ENCODE data around the gene FGF14. TPM values are rescaled to one million over a fixed set of nuclear protein-coding genes. Genes with fewer than 3 reads are reported as not detected.

The FGF14 gene
- total RNA-seq, 1 experiment from 2014 or later, result 0.22 TPM

- no peak overlapping the region for H2BK15ac ChIP-seq (ENCODE audit: low read depth, low read length)
- H3K56ac ChIP-seq (ENCODE audit: insufficient read length, low read depth, low read length), result no peak overlapping the region
- no peaks in the 10 kb centered on the region for H3K9me3 ChIP-seq (ENCODE audit: control insufficient read depth, low read depth, low read length)
- TF ChIP-seq CTCF (conservative IDR thresholded peaks at IDR 0.05), result no peak
- H2AK5ac ChIP-seq (ENCODE audit: insufficient read length, low read length), result no peak overlapping the region
- H2BK120ac ChIP-seq (ENCODE audit: low read depth, low read length, poor library complexity, severe bottlenecking), result no peak overlapping the region
- no peak overlapping the region for H3K4me2 ChIP-seq (ENCODE audit: insufficient read depth, insufficient read length, low read length)
- no peak overlapping the region for H2BK12ac ChIP-seq (ENCODE audit: insufficient read length, low read depth, low read length)
- no peaks in the 10 kb centered on the region for H3K27me3 ChIP-seq (ENCODE audit: insufficient read depth, low read length)
- H4K5ac ChIP-seq (ENCODE audit: insufficient read length, low read depth, low read length), result no peak overlapping the region
- H3K4me3 Mint-ChIP-seq, result no peak overlapping the region
- no peaks in the 10 kb centered on the region for H3K27me3 Mint-ChIP-seq (ENCODE audit: low read depth)
- no peak overlapping the region for H3K18ac ChIP-seq (ENCODE audit: insufficient read length, low read depth, low read length)
- no peak overlapping the region for H3K14ac ChIP-seq (ENCODE audit: insufficient read depth, low read length)
- peaks cover 0 to 2% of the 10 kb centered on the region in 2 experiments; a peak in 2 of 5 replicates for H3K9me3 Mint-ChIP-seq
- no peak overlapping the region for H3K23ac ChIP-seq (ENCODE audit: insufficient read length, low read depth, low read length)
- no peaks in the 10 kb centered on the region for H3K4me1 Mint-ChIP-seq
- H3K27ac Mint-ChIP-seq, result no peak overlapping the region
- H4K20me1 ChIP-seq (ENCODE audit: control insufficient read depth, insufficient read depth, insufficient read length), result no peaks in the 10 kb centered on the region
- no peak overlapping the region for H2BK5ac ChIP-seq (ENCODE audit: insufficient read length, low read length)
- no peak overlapping the region for H4K8ac ChIP-seq (replicated peaks; ENCODE audit: insufficient read length, low read depth, low read length)
- H3K4me1 ChIP-seq (ENCODE audit: insufficient read depth, low read length), result no peaks in the 10 kb centered on the region
- H2BK20ac ChIP-seq (ENCODE audit: low read depth, low read length, poor library complexity, severe bottlenecking), result no peak overlapping the region
- H3K79me1 ChIP-seq (ENCODE audit: insufficient read depth, low read depth, low read length, poor library complexity, severe bottlenecking), result no peaks in the 10 kb centered on the region
- DNase-seq, result no peak
- no CpG with 5 or more reads among the region's 4 CpGs for WGBS (ENCODE audit: extremely low coverage, insufficient read length, low lambda C conversion rate)
- H3K9ac ChIP-seq (ENCODE audit: extremely low read depth, insufficient read length, low read length), result no peak overlapping the region
- no peak overlapping the region for H3K4ac ChIP-seq (ENCODE audit: low read depth, low read length)
- H3T11ph ChIP-seq (ENCODE audit: low read length), result no peak overlapping the region
- no peaks in the 10 kb centered on the region for H3K36me3 Mint-ChIP-seq (ENCODE audit: insufficient read depth in 1 of 3, low read depth in 3 of 3)
- no peak overlapping the region for H2AFZ ChIP-seq (ENCODE audit: low read length)
- H3K23me2 ChIP-seq (ENCODE audit: insufficient read length, low read depth, low read length, poor library complexity, severe bottlenecking), result no peaks in the 10 kb centered on the region
- H3K27ac ChIP-seq (ENCODE audit: insufficient read length, low read depth, low read length), result no peak overlapping the region
- H4K91ac ChIP-seq (ENCODE audit: insufficient read length, low read depth, low read length), result no peak overlapping the region
- no peaks in the 10 kb centered on the region for H3K79me2 ChIP-seq (ENCODE audit: insufficient read depth, low read length)
Measured at GRCh38 chr13:101880581-101880980, 521.3 kb downstream of the FGF14 start.

Measured in H9 (cell line).